Gastrocnemius medialis (tissue), 4 donors: Measurements from ENCODE around the gene GAGE2A. TPM values are rescaled to one million over a fixed set of nuclear protein-coding genes. Genes with fewer than 3 reads are reported as not detected.
"Not testable (repeated sequence)": the region's sequence is repeated elsewhere in the genome, so short reads cannot be mapped to it uniquely, and the experiment has no call there.

Source experiments
- ATAC-seq, 2 donors: fragments of 150-250 bp; one replicate each; pipeline ENCODE4 v1.9.1; 2016
- DNase-seq, 2 donors: peaks; one replicate each; pipeline ENCODE4 v3.0.0-alpha.2; 2019
- H3K27ac ChIP-seq, 4 donors: fragments of 200-600 bp; sonication (generic); 1 replicate in 1 of 4; 2 replicates in 3 of 4; pipeline ENCODE4 v1.5.1; 2016 to 2018; ENCODE audit warnings: mild to moderate bottlenecking in 2 of 4, moderate library complexity in 1 of 4
- H3K27me3 ChIP-seq, 3 donors: fragments of 200-600 bp; sonication (generic) in 2 of 3; 1 replicate in 1 of 3; 2 replicates in 2 of 3; pipeline versions ENCODE4 v1.5.1 to v1.6.0; 2016 to 2019; ENCODE audit warnings: mild to moderate bottlenecking in 1 of 3, moderate library complexity in 1 of 3
- H3K36me3 ChIP-seq, 2 donors: fragments of 200-600 bp; sonication (generic) in 1 of 2; one replicate each; pipeline ENCODE4 v1.5.1; 2017 to 2018
- H3K4me1 ChIP-seq, 2 donors: fragments of 200-600 bp; sonication (generic) in 1 of 2; one replicate each; pipeline ENCODE4 v1.5.1; 2016 to 2017; ENCODE audit warnings: mild to moderate bottlenecking in 2 of 2
- H3K4me3 ChIP-seq, 4 donors: fragments of 200-600 bp; sonication (generic) in 3 of 4; 1 replicate in 1 of 4; 2 replicates in 3 of 4; pipeline ENCODE4 v1.5.1; 2016 to 2019; ENCODE audit warnings: mild to moderate bottlenecking in 2 of 4
- H3K9me3 ChIP-seq, 3 donors: fragments of 200-600 bp; sonication (generic) in 2 of 3; 1 replicate in 1 of 3; 2 replicates in 2 of 3; pipeline ENCODE4 v1.5.1; 2016 to 2019
- in situ Hi-C, 4 donors: fragments of 200-750 bp; cut with MboI; loops; one replicate each; pipeline versions ENCODE4 v1.15.0 to v1.8.0; 2017; ENCODE audit warnings: low sequenced_read_pairs in 4 of 4
- intact Hi-C: fragments of 100-400 bp; cut with DNase I; formaldehyde crosslinking; loops from one replicate; pipeline ENCODE4 v1.15.1; 2023; ENCODE audit warnings: low total_unique reads
- total RNA-seq, 4 donors: library from RNA; depleted of rRNA; stranded (reverse); fragments of >200 nt; gene quantifications; one replicate each; pipeline versions ENCODE4 v1.1.0 to v1.2.3, GENCODE V29; 2016

Gene GAGE2A, protein sequence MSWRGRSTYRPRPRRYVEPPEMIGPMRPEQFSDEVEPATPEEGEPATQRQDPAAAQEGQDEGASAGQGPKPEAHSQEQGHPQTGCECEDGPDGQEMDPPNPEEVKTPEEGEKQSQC
- not detected for total RNA-seq

DNA sequence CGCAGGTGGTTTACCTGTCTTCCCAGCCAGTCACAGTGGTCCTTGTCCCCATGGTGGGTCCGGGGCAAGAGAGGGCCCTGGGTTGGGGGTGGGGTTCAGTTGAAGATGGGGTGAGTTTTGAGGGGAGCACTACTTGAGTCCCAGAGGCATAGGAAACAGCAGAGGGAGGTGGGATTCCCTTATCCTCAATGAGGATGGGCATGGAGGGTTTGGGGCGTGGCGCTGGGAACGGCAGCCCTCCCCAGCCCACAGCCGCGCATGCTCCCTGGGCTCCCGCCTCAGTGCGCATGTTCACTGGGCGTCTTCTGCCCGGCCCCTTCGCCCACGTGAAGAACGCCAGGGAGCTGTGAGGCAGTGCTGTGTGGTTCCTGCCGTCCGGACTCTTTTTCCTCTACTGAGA is at the start of gene GAGE2A:
GAGE2A (plus strand) TSS at position 301 of the 400 bp plus-strand sequence. CDS start 1,155 bp downstream, outside the sequence.
- H3K27ac ChIP-seq, DNase-seq, H3K9me3 ChIP-seq, H3K36me3 ChIP-seq, H3K4me1 ChIP-seq, H3K4me3 ChIP-seq, in situ Hi-C loops, intact Hi-C loops, H3K27me3 ChIP-seq, ATAC-seq: not testable (repeated sequence)

DNA sequence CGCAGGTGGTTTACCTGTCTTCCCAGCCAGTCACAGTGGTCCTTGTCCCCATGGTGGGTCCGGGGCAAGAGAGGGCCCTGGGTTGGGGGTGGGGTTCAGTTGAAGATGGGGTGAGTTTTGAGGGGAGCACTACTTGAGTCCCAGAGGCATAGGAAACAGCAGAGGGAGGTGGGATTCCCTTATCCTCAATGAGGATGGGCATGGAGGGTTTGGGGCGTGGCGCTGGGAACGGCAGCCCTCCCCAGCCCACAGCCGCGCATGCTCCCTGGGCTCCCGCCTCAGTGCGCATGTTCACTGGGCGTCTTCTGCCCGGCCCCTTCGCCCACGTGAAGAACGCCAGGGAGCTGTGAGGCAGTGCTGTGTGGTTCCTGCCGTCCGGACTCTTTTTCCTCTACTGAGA is 47.9 kb upstream of the GAGE2A start, which contains the start of gene GAGE12D:
GAGE12D (plus strand) TSS at position 301 of the 400 bp plus-strand sequence. CDS start 1,155 bp downstream, outside the sequence.
- intact Hi-C loops, DNase-seq, H3K36me3 ChIP-seq: not testable (repeated sequence)

DNA sequence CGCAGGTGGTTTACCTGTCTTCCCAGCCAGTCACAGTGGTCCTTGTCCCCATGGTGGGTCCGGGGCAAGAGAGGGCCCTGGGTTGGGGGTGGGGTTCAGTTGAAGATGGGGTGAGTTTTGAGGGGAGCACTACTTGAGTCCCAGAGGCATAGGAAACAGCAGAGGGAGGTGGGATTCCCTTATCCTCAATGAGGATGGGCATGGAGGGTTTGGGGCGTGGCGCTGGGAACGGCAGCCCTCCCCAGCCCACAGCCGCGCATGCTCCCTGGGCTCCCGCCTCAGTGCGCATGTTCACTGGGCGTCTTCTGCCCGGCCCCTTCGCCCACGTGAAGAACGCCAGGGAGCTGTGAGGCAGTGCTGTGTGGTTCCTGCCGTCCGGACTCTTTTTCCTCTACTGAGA is 38.3 kb upstream of the GAGE2A start, which contains the start of gene GAGE12E:
GAGE12E (plus strand) TSS at position 301 of the 400 bp plus-strand sequence. CDS start 1,155 bp downstream, outside the sequence.
- intact Hi-C loops, result not testable (repeated sequence)

More for the DNA sequence above, 47.9 kb upstream of the GAGE2A start, which contains the start of gene GAGE12D:
- H3K27me3 ChIP-seq, in situ Hi-C loops, H3K4me3 ChIP-seq, ATAC-seq, H3K4me1 ChIP-seq, H3K27ac ChIP-seq, H3K9me3 ChIP-seq: not testable (repeated sequence)

DNA sequence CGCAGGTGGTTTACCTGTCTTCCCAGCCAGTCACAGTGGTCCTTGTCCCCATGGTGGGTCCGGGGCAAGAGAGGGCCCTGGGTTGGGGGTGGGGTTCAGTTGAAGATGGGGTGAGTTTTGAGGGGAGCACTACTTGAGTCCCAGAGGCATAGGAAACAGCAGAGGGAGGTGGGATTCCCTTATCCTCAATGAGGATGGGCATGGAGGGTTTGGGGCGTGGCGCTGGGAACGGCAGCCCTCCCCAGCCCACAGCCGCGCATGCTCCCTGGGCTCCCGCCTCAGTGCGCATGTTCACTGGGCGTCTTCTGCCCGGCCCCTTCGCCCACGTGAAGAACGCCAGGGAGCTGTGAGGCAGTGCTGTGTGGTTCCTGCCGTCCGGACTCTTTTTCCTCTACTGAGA is 28.8 kb upstream of the GAGE2A start, which contains the start of gene GAGE12F:
GAGE12F (plus strand) TSS at position 301 of the 400 bp plus-strand sequence. CDS start 1,155 bp downstream, outside the sequence.
- H3K4me1 ChIP-seq, DNase-seq, intact Hi-C loops, H3K4me3 ChIP-seq, ATAC-seq, H3K9me3 ChIP-seq, in situ Hi-C loops, H3K36me3 ChIP-seq, H3K27me3 ChIP-seq, H3K27ac ChIP-seq: not testable (repeated sequence)

More for the DNA sequence above, 38.3 kb upstream of the GAGE2A start, which contains the start of gene GAGE12E:
- H3K36me3 ChIP-seq, H3K27ac ChIP-seq, H3K4me3 ChIP-seq, ATAC-seq, H3K9me3 ChIP-seq, H3K27me3 ChIP-seq, DNase-seq, in situ Hi-C loops, H3K4me1 ChIP-seq: not testable (repeated sequence)

DNA sequence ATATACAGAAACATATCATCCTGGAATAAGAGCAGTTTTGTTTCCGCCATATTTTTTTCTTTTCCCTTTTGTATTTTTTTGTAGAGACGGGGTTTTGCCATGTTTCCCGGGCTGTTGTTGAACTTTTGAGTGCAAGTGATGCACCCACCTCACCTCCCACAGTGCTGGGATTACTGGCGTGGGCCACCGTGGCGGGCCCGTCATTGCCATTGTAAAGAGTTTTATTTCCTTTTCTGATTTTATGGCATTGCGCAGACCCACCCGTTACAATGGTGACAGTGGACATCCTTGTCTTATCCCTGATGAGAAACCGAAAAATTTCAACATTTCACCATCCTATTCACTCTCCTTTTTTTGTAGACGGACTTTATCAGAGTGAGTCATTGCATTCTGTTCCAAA is 20.6 kb upstream of the GAGE2A start:
- in situ Hi-C loops, H3K4me3 ChIP-seq, H3K9me3 ChIP-seq: not testable (repeated sequence)

DNA sequence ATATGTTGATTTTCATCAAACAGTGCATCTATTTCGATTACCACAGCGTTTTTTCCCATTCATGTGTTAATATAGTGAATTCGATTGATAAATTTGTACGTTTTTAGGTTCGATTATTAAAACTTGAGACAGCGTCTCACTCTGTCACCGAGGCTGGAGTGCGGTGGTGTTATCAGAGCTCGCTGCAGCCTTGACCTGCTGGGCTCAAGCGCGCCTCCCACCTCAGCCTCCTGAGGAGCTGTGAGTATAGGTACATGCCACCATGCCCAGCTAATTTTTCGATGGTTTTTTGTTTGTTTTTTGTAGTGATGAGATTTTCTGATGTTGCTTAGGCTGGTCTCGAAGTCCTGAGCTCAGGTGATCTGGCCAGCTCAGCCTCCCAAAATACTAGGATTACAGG is 20.1 kb upstream of the GAGE2A start:
- H3K4me3 ChIP-seq, intact Hi-C loops, H3K36me3 ChIP-seq, H3K27ac ChIP-seq, DNase-seq, H3K9me3 ChIP-seq, ATAC-seq, in situ Hi-C loops, H3K4me1 ChIP-seq, H3K27me3 ChIP-seq: not testable (repeated sequence)

More for the DNA sequence above, 20.6 kb upstream of the GAGE2A start:
- H3K4me1 ChIP-seq, DNase-seq, intact Hi-C loops, H3K27me3 ChIP-seq, H3K36me3 ChIP-seq, H3K27ac ChIP-seq, ATAC-seq: not testable (repeated sequence)

DNA sequence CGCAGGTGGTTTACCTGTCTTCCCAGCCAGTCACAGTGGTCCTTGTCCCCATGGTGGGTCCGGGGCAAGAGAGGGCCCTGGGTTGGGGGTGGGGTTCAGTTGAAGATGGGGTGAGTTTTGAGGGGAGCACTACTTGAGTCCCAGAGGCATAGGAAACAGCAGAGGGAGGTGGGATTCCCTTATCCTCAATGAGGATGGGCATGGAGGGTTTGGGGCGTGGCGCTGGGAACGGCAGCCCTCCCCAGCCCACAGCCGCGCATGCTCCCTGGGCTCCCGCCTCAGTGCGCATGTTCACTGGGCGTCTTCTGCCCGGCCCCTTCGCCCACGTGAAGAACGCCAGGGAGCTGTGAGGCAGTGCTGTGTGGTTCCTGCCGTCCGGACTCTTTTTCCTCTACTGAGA is 19.2 kb upstream of the GAGE2A start, which contains the start of gene GAGE12G:
GAGE12G (plus strand) TSS at position 301 of the 400 bp plus-strand sequence. CDS start 1,155 bp downstream, outside the sequence.
- ATAC-seq, in situ Hi-C loops, H3K27ac ChIP-seq, H3K36me3 ChIP-seq, H3K27me3 ChIP-seq, H3K4me3 ChIP-seq, H3K9me3 ChIP-seq, intact Hi-C loops, DNase-seq, H3K4me1 ChIP-seq: not testable (repeated sequence)

DNA sequence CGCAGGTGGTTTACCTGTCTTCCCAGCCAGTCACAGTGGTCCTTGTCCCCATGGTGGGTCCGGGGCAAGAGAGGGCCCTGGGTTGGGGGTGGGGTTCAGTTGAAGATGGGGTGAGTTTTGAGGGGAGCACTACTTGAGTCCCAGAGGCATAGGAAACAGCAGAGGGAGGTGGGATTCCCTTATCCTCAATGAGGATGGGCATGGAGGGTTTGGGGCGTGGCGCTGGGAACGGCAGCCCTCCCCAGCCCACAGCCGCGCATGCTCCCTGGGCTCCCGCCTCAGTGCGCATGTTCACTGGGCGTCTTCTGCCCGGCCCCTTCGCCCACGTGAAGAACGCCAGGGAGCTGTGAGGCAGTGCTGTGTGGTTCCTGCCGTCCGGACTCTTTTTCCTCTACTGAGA is 9.6 kb upstream of the GAGE2A start, which contains the start of gene GAGE12H:
GAGE12H (plus strand) TSS at position 301 of the 400 bp plus-strand sequence. CDS start 1,155 bp downstream, outside the sequence.
- in situ Hi-C loops, H3K27me3 ChIP-seq, H3K9me3 ChIP-seq, DNase-seq, intact Hi-C loops, H3K36me3 ChIP-seq, H3K4me1 ChIP-seq, ATAC-seq, H3K4me3 ChIP-seq, H3K27ac ChIP-seq: not testable (repeated sequence)

DNA sequence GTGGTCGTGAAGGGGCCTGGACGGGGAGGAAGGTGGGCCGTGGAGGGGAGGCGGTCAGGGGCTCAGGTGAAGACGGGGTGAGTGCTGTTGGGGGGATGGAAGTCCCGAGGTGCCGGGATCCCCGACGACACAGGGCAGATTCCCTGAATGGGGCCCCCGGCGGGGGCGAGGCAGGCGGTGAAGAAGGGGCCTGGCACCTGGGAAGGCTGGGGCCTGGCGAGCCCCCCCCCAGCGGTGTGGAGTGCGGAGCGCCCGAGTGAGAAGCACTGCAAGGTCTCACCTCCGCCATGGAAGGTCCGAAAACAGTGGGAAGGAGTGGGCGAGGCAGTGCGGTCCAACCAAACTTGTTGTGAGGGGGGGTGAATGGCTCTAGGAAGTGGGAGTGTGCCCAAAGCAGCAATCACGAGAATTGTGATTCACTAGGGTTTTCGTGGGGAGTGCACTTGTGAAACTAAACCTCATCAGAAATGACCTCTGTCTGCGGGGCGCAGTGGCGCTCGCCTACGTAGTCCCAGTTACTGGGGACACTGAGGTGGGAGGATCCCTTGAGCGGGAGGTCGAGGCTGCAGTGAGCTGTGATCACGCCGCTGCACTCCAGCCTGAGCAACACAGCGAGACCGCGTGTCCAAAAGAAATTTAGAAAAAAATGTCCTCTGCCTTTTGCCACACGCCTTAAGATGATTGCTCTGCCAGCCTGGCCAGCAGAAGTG is 628 bp downstream of the GAGE2A start:
- ATAC-seq, H3K4me3 ChIP-seq, H3K9me3 ChIP-seq, H3K27ac ChIP-seq, intact Hi-C loops, H3K27me3 ChIP-seq, in situ Hi-C loops, DNase-seq, H3K36me3 ChIP-seq, H3K4me1 ChIP-seq: not testable (repeated sequence)

DNA sequence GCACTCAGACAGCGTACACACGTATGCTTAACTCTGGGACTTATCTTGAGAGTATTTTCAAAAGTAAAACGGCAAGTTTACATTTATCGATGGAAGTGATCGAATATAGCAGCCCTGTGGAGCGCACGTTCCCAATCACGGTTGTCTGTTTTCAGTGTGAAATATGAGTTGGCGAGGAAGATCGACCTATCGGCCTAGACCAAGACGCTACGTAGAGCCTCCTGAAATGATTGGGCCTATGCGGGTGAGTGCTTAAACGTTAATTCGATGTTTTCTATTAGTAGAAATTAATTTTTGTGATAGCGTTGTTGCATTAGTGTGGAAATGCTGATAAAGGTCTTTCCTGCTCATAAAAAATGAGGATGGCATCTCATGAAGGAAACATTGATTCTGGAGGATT is 1.2 kb downstream of the GAGE2A start:
- H3K4me3 ChIP-seq, intact Hi-C loops, H3K9me3 ChIP-seq, in situ Hi-C loops, H3K27ac ChIP-seq, H3K4me1 ChIP-seq, DNase-seq, H3K27me3 ChIP-seq, H3K36me3 ChIP-seq, ATAC-seq: not testable (repeated sequence)

DNA sequence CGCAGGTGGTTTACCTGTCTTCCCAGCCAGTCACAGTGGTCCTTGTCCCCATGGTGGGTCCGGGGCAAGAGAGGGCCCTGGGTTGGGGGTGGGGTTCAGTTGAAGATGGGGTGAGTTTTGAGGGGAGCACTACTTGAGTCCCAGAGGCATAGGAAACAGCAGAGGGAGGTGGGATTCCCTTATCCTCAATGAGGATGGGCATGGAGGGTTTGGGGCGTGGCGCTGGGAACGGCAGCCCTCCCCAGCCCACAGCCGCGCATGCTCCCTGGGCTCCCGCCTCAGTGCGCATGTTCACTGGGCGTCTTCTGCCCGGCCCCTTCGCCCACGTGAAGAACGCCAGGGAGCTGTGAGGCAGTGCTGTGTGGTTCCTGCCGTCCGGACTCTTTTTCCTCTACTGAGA is 9.4 kb downstream of the GAGE2A start, which contains the start of gene GAGE1:
GAGE1 (plus strand) TSS at position 301 of the 400 bp plus-strand sequence. CDS start 1,155 bp downstream, outside the sequence.
- intact Hi-C loops, in situ Hi-C loops: not testable (repeated sequence)

More for the DNA sequence above, 9.4 kb downstream of the GAGE2A start, which contains the start of gene GAGE1:
- not testable (repeated sequence) for H3K27me3 ChIP-seq, H3K27ac ChIP-seq, H3K4me1 ChIP-seq, H3K9me3 ChIP-seq, ATAC-seq, DNase-seq, H3K36me3 ChIP-seq, H3K4me3 ChIP-seq
